Activated T-helper 2 cell treated with anti-CD3 and anti-CD28 coated beads, Interferon-gamma antibody, Interleukin-2, Interleukin-4, amounts not matched to agents 10 μg/mL and 5 μg/mL and 100 μg/mL, durations not matched to agents 14 hours and 24 hours and 36 hours (primary cell): Measurements from ENCODE around the gene GNG7. TPM values are rescaled to one million over a fixed set of nuclear protein-coding genes. Genes with fewer than 3 reads are reported as not detected.

Experiments used
- total RNA-seq: library from RNA; stranded (reverse); gene quantifications from 2 replicates; pipeline ENCODE4 v1.2.3, GENCODE V29; 2022

The GNG7 gene
- total RNA-seq, 1 donor from 2014 or later: 0.16 TPM

Other genes with a start within 250 kb of the GNG7 start
- 111 and 115 TPM in 2 replicates for gene LMNB2, start 245.7 kb downstream of the GNG7 start, total RNA-seq
- 90.7 and 95.2 TPM in 2 replicates for gene GADD45B, start 226.6 kb downstream of the GNG7 start, total RNA-seq
- gene DIRAS1, start 18.7 kb upstream of the GNG7 start, total RNA-seq: 0.28 and 0.39 TPM in 2 replicates
- gene SLC39A3, start 37.3 kb upstream of the GNG7 start, total RNA-seq: 39.1 and 39.4 TPM in 2 replicates
- 64.3 and 67.3 TPM in 2 replicates for gene SGTA, start 80.6 kb upstream of the GNG7 start, total RNA-seq
- 178 TPM in 2 replicates for gene THOP1, start 82.8 kb upstream of the GNG7 start, total RNA-seq
- 2.3 and 2.4 TPM in 2 replicates for gene ZNF554, start 117.2 kb upstream of the GNG7 start, total RNA-seq
- 0.66 and 1.3 TPM in 2 replicates for gene ZNF555, start 138.8 kb upstream of the GNG7 start, total RNA-seq
- not detected in 2 replicates for gene ZNF556, start 164.6 kb upstream of the GNG7 start, total RNA-seq
- gene ZNF57, start 198.2 kb upstream of the GNG7 start, total RNA-seq: 2.7 and 3.1 TPM in 2 replicates
- gene ZNF77, start 242.3 kb upstream of the GNG7 start, total RNA-seq: 3.5 and 4.0 TPM in 2 replicates